Ammon's horn (tissue), 1 donor: ENCODE results near the gene LINC01488.

Experiments
- DNase-seq: peaks from one replicate; pipeline ENCODE4 v3.0.0-alpha.2; 2016; ENCODE audit warnings: low spot score

The LINC01488 gene

DNA sequence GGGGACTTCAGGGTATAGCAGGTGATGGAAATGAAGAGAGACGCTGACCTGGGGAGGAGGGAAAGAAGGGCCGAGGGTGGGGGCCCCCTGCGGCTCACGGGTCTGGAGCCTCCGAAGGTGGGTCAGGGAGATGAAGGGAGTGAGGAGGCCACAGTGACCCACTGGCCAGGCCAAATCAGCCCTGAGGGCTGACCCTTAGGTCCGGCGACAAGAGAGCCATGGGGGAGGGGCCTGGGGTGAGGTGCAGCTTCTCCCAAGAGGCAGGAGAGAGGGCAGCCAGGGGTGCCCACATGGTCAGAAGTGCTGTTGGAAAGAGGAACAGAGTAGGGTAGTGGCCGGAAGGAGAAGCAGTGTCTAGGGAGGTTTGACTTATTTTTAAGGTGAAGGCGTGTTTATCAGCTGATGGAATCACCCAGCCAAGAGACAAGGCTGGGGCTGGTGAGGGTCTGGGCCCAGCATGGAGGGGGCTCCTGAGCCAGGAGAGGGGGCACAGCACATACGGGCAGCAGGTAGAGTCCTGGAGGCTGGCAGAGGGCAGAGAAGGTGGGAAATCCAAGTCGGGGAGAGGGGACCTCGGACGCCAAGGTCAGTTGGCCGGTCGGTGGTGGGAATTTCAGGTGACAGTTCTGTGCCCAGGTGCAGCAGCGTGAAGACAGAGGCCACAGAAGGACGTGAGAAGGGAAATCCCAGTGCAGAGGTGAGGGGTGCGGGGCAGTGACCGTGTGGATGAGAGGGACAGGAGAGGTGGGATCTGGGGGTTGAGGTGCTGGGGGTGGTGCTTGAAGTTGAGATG lies 49.0 kb downstream of the LINC01488 start:
- peak; percentile 71 for DNase-seq

DNA sequence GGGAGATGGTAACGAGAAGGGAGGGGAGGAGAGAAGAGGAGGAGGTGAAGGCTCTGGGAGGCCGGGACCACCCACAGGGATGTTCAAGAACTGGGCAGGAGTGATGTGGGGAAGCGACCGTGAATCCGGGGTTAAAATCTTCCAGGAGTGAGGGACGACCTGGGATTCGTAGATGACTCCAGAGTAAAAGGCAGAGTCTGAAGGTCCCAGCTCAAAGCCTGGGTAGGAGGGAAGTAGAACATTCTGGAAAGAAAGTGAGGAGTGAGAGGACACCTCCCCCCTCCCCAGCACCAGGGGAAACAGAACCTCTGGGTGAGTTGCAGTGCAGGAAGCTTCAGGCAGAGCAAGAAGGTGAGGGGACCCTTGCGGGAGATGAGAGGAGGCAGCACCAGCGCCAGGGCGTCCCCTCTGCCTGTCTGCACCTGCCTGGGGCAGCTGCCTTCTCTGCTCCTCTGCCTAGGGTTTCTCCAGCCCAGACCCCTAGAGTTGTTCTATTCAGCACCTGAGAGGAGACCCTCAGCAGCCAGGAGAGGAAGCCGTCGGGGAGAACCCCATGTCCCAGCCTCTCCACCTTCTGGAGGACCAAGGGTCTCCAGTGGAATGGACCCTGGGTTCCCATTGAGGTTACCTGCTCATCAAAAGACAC lies 49.7 kb downstream of the LINC01488 start:
- DNase-seq: no peak

DNA sequence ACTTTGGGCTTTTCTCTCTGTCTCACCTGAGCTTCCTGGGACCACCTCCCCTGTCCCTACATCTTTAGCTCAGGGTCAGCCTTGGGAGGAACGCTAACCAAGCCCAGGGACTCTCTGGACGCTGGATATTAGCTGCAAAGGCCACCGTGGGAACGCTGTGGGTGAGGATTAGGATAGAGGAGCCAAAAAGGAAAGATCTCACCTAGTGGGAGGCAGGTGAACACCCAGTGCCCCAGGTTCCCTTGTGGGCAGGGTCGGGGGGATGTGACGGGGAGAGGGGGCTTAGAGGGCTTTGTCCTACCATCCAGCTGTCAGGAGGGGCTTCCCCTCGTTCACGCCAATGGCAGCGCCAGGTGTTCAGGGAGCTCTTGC lies 50.2 kb downstream of the LINC01488 start:
- DNase-seq: no peak

DNA sequence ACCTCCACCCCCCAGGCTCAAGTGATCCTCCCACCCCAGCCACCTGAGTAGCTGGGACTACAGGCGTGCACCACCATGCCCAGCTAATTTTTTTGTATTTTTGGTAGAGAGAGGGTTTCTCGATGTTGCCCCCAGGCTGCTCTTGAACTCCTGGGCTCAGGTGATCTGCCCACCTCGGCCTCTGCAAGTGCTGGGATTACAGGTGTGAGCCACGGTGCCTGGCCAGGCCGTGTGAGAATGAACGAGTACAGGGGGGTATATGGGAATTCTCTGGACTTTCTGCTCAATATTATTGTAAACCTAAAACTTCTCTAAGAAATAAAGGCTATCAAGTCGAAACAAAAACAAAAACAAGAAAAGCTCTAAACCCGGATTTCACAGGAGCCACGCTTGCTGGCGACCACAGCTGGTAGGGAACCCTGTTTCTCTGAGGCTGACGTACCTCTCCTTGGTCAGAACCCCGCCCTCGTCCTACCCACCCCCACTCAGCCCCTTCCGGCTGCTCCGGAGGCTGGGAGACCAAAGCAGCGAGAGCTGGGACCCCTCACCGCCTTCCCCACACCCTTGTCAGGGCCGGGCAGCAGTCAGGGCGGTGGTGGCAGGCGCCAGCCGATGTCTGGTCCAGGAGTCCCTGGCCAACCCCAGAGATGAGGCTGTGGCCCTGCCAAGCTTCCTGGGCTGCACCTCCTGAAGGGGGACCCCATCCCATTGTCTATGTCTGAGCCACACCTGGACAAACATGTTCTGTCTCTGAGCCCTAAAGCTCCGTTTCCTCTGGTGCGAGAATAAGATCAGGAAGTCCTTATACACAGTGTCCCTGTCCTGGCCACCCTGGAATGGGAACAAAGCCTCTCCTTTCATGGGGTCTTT lies 52.1 kb downstream of the LINC01488 start:
- DNase-seq: no peak

DNA sequence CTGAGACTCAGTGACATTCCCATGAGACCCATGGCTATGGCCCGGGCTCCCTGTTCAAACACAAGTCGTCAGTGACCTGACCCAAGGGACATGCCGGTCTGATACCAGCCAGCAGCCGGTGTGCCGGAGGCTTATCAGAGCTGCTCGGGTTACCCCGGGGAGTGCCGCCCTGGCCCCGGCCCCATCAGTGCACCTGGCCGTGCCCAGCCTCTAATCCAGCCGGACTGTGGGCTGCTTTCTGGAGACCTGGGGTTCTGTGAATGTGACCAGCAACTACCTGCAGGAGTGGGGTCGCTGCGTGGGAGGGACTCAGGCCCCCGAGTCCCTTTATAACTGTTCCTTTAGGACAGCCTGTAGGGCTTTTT lies 52.7 kb downstream of the LINC01488 start:
- no peak for DNase-seq

DNA sequence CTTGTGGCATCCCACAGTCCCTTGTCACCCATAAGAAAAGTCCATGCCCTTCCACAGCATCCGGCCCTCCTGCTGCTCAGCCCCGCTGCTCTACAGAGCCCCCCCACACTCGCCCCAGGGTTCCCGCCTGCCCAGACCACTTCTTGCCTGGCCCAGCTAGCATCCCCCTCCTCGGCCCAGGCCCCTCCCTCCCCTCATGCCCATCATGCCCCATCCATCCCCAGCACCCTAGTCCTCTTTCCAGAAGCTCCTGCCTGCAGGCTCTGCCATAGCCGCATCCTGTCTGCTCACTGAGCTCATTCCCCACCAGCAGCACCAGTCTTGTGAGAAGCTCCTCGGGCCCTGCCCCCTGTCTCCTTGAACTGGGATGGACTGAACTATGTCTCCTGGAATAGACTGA lies 54.4 kb downstream of the LINC01488 start:
- no peak for DNase-seq

DNA sequence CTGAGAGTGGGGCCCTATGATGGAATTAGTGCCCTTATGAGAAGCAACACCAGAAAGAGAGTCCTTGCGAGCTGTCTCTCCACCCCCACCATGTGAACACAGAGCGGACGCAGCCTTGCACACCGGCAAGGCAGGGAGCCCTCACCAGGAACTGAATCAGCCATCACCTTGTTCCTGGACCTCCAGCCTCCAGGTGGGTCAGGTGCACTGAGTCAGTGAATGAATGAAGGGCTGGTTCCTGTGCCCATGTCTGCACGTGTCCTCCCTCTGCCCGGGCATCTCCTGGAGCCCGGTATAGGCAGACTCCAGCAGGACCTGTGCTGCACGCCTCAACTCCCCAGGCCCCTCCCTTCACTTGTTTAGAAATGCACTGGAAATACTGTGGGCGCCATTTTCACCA lies 54.9 kb downstream of the LINC01488 start:
- DNase-seq: no peak

DNA sequence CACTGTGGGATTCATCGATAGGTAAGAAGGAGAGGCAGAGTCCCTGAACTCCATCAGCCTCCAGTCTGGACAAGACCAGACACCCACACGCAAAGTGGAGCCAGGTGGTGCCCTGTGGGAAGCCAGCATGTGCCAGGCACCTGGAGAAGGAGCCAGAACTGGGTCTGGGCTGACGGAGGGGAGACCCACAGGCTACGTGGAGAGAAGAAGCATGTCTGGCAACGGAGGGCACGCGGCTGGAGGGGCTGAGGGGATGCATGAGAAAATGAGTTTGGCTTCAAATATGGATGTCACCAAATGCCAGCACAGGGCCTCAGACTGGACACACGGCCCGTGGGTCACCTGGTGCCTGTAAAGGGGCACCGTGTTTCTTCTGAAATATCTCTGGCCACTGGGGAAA lies 55.7 kb downstream of the LINC01488 start:
- DNase-seq: no peak

DNA sequence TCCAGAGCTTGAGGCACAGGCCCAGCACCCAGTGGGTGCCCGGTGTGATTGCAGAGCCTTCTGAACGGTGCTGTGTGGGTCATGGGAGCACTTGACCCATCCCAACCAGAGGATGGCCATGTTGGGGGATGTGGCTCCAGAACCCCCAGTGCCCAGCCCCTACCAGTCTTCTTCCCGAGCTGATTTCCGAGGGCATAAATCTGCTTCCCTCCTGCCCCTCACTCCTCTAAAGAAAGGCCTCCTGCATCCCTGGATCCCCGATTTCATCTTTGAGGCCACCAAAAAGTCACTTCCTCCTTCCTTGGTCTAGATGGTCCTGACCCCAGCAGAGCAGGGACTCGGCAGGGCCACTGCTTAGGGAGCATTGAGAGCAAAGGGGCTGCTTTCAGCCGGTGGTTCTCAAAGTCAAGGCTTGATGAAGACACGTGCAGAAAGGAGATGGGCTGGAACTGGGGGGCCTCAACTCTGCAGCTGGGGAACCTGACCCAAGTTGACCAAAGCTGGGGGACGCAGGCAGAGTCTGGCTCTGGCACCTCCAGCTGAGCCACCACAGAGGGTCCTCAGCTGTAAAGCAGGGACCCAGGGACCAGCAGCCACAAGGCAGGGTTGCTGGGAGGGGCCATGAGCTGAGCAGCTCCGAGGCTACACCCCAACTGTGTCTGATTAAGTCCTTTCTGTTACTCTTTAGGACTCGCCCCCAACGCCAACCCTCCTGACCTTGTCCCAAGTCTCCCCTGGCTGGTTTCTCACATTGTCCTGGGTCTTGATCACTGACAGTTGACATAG lies 56.6 kb downstream of the LINC01488 start:
- no peak for DNase-seq

DNA sequence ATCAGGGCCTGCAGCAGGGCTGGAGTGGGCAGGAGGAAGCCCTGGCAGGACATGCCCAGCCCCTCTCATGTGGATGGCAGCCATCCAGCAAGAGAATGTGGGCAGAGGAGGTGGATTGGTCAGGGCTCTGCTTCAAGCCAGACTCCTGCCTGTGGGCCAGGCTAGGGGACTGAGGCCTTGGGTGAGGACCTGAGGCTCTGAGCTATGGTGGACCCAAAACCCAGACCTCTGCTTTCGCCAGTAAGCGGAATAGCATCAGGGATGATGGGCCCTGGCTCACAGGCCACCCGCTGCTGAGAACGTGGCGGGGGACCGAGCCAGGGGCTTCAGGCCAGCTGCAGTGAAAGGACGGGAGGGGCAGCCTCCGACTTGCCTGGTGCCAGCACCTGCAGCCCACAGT lies 57.4 kb downstream of the LINC01488 start:
- peak; percentile 53 for DNase-seq

DNA sequence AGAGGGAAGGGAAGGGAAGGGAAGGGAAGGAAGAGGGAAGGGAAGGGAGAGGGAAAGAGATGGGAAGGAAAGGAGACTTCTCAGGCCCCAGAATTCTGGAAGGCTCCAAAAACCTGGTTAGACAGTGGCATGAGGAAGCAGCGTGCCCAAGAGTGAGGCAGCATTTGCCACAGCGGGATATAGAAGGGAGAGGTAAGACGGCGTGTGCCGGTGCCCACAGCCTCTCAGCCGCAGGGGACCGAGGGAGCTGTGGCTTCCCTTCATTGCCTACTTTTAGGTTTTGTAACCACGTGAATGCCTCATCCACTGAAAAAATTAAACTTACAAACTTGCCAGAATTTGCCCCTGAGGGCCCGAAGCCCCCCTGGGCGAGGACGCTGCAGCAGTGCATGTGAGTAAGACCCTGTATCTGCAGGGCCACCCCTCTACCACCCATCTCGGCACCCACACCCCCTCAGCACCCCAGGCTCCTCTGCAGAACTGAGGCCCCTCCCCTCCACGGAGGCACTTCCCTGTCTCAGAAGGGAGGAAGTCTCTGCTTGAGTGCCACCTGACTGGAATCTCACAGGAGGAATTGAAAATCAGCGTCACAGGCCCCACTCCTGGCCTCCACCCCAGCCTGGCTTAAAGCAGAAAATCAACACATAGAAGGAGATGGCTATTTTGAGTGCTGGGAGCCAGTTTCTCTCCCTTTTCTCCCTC lies 58.1 kb downstream of the LINC01488 start:
- peak; percentile 78 for DNase-seq

DNA sequence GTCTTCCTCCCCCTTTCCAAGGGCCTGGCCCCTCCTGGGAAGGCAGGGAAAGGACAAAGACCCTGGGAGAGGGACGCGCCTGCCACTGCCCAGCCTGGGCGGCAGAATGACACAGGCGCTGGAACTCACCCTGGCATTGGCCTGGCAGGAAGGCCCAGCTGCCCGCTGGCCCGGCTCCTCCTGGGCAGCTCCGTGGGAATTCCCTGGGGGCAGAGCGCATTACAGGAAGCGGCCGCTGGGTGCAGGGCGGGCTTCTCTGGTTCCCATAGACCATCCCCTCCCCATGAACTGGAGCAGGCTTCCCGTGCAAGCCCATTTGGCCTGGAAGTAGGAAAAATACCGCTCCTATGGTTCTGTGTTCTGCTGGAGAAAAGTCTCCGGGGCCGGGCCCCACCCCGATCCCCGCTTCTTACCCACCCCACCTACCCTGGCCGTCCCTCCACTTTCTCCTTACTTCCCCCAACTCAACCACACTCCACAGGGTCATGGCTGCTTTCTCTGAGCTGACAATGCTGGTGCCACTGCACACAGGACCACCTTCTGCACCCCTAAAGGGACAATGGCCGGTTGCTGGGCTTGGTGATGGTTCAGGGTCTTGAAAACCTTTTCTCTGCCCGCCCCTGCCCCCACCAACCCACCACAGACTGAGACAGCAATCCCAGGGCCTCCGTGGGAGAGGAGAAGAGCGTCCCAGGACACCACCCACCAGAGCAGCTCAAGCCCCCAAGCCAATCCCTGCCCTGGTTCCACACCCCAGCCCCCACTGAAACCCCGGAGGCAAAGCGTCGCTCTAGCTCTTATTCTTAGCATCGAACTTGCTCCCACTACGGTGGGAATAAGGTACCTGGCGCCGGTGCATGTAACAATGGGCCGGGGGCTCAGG lies 58.9 kb downstream of the LINC01488 start:
- no peak for DNase-seq

DNA sequence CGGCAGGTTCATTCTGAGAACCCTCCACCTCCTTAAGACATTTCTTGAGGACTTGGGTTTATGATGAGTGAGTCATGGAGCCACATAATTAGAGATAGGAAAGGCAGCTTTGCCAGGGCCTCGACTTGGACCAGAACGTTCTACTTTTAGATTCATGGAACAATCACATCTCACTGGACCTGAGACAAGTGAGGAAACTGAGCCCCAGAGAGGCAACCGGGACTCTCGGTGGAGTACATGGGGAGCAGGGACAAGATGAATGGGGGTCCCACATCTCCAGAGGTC lies 59.5 kb downstream of the LINC01488 start:
- no peak for DNase-seq

DNA sequence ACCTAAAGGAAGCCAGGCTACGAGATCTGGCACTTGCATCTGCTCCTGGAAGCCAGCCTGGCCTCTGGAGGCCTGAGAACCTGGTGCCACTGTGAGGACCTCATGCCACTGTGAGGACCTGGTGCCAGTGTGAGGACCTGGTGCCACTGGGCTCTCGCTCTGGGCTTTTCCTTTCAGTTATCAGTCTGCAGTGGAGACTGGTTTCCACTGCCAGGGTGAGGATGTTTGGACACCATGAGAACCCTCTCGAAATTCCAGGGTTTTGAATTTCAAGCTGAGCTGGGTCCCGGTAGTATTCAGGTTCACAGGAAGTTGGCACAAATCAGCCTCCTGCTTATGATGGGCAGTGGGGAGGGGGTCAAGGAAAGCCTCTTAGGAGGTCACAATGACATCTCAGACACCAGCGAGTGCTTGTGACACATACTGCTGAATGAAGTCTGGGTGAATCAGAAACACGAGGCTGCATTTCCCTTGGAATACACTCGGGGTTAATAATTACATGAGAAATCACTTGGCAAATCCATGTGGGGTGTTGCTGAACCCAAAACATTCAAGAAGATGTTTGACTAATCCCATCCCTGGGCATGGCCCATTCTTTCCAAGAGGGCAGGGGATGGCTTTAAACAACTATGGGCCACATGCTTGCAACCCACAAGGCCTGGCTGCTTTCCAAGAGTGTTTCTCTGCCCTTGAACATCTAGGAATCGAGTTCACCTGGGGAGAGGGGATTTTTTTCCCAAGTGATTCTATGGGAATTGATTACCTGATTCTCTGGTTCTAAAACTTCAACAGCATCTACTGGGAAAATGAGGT lies 60.2 kb downstream of the LINC01488 start:
- DNase-seq: no peak

DNA sequence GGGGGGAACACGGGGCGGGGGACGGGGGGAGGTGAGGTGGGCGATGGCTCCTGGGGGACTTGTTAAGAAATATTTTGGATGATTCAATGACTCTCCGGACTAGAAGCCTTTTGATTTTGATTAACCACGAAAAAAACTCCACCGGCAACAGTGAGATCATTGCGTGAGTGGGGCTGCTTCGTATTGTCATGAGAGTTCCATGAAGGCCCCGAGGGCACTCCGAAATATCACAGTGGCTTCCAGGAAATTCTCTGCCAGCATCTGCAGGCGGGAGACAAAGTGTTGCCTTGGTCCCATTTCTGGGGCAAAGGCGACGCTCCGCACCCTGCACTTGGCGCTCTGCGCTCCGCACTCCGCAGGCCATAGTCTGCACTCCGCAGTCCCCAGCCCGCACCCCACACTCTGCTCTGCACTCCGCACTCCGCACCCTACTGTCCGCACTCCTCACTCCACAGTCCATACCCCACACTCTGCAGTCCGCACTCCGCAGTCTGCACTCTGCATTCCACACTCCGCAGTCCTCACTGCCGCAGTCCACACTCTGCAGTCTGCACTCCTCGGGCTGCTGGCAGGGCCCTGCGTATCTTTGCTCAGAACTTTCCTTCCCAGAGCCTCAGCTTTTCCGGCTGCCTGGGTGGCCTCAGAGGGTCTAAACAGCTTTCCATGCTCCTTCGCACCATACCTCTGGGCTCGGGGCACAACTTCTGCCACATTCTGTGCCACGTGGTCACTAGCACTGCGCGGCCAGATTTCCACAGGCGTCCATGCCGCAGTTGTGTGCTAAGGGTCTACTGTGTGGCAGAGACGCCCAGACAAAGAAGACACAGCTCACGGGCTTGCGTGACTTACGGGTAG lies 61.1 kb downstream of the LINC01488 start:
- no peak for DNase-seq
